ENCODE data around the gene GALNT11. TPM values are rescaled to one million over a fixed set of nuclear protein-coding genes. Genes with fewer than 3 reads are reported as not detected.

Gene GALNT11
- total and polyA plus RNA-seq, 2 of the 4 experiments (the other 2 are of a cell fraction) = 24.4 to 29.3 TPM

DNA sequence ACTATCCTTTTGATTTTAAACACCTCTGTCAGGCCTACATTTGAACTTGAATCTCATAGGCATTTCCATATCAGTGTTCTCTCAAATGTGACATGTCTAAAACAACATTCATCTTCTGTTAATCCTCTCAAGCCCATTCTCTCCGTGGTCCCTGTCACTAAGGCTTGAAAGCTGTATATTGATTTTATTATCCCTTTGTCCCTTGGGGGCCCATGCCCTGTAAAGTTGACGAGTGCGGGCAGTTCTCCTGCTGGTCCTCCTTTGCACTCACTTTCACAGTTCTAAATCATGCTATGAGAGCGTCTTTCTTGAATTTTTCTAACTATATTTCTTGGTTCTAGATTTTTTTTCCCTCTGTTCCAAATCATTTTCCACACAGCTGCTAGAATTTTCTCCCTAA, 27.3 kb downstream of the GALNT11 start:
- Histone ChIP-seq H3K4ac (ENCODE audit: low read depth, low read length) (no peak overlapping the region), H2AK5ac (ENCODE audit: low read depth, low read length) (no peak overlapping the region), H2BK5ac (ENCODE audit: low read depth, low read length, poor library complexity, severe bottlenecking) (no peak overlapping the region), H2AK9ac (replicated peaks; ENCODE audit: low read depth, low read length, poor library complexity) (no peak overlapping the region), H3K9me3 (ENCODE audit: control insufficient read depth, insufficient read depth, low read length) (no peaks in the 10 kb centered on the region), H3K23ac (ENCODE audit: low read depth, low read length) (no peak overlapping the region), H2BK15ac (ENCODE audit: low read depth, low read length) (no peak overlapping the region), H3K4me3 (ENCODE audit: insufficient read depth, low read depth, low read length) (no peak overlapping the region), H3K27me3 (ENCODE audit: control insufficient read depth, insufficient read depth, low read length) (no peaks in the 10 kb centered on the region), H3K9ac (ENCODE audit: low read depth, low read length) (no peak overlapping the region), H4K5ac (ENCODE audit: low read depth, low read length) (no peak overlapping the region), H4K20me1 (ENCODE audit: insufficient read depth, low read length) (no peaks in the 10 kb centered on the region; the same call in 1 of the 2 replicates), H3K56ac (ENCODE audit: extremely low read depth, insufficient read depth, low read length) (no peak overlapping the region), H3K18ac (ENCODE audit: low read depth, low read length) (no peak overlapping the region), H3K79me1 (ENCODE audit: low read depth in 1 of 2, low read length in 2 of 2) (peaks cover 17 to 30% of the 10 kb centered on the region in 2 experiments), H3K14ac (replicated peaks; ENCODE audit: low read depth, low read length) (no peak overlapping the region), H2AFZ (replicated peaks; ENCODE audit: low read length, poor library complexity) (no peak overlapping the region), H4K8ac (ENCODE audit: low read depth in 2 of 2, low read length in 2 of 2) (no peak overlapping the region), H3K27ac (ENCODE audit: insufficient read depth, low read length) (no peak overlapping the region), H3K9me1 (ENCODE audit: insufficient read depth, low read length) (peaks cover 7% of the 10 kb centered on the region; the same call in 1 of the 2 replicates), H3K36me3 (ENCODE audit: control insufficient read depth, insufficient read depth, low read length) (no peaks in the 10 kb centered on the region), H2BK120ac (ENCODE audit: low read depth, low read length) (no peak overlapping the region), H3K4me2 (ENCODE audit: low read depth, low read length) (no peak overlapping the region), H4K91ac (ENCODE audit: insufficient read depth, low read depth, low read length) (no peak overlapping the region), H3K4me1 (ENCODE audit: control insufficient read depth, insufficient read depth, low read length) (peaks cover 7% of the 10 kb centered on the region), H2BK20ac (ENCODE audit: low read depth, low read length) (no peak overlapping the region)
- ATAC-seq (ENCODE audit: low read depth) (no peak), DNase-seq (no peak)
- CTCF ChIA-PET = no interaction called here
- TF ChIP-seq RFX5 (IDR thresholded peaks at IDR 0.05; ENCODE audit: low read depth, low read length) (no peak), BHLHE40 (IDR thresholded peaks at IDR 0.05; ENCODE audit: low read depth, low read length) (no peak), MAFK (IDR thresholded peaks at IDR 0.05; ENCODE audit: low read depth, low read length) (no peak), NFE2L2 (IDR thresholded peaks at IDR 0.05; ENCODE audit: low read depth, low read length) (no peak), SMC3 (IDR thresholded peaks at IDR 0.05; ENCODE audit: low read depth, low read length) (no peak)
- TF ChIP-seq, protein P1, sequence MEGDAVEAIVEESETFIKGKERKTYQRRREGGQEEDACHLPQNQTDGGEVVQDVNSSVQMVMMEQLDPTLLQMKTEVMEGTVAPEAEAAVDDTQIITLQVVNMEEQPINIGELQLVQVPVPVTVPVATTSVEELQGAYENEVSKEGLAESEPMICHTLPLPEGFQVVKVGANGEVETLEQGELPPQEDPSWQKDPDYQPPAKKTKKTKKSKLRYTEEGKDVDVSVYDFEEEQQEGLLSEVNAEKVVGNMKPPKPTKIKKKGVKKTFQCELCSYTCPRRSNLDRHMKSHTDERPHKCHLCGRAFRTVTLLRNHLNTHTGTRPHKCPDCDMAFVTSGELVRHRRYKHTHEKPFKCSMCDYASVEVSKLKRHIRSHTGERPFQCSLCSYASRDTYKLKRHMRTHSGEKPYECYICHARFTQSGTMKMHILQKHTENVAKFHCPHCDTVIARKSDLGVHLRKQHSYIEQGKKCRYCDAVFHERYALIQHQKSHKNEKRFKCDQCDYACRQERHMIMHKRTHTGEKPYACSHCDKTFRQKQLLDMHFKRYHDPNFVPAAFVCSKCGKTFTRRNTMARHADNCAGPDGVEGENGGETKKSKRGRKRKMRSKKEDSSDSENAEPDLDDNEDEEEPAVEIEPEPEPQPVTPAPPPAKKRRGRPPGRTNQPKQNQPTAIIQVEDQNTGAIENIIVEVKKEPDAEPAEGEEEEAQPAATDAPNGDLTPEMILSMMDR (conservative IDR thresholded peaks at IDR 0.05; ENCODE audit: low read depth, low read length) = no peak
- TF ChIP-seq, protein P2, sequence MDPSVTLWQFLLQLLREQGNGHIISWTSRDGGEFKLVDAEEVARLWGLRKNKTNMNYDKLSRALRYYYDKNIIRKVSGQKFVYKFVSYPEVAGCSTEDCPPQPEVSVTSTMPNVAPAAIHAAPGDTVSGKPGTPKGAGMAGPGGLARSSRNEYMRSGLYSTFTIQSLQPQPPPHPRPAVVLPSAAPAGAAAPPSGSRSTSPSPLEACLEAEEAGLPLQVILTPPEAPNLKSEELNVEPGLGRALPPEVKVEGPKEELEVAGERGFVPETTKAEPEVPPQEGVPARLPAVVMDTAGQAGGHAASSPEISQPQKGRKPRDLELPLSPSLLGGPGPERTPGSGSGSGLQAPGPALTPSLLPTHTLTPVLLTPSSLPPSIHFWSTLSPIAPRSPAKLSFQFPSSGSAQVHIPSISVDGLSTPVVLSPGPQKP (IDR thresholded peaks at IDR 0.05; ENCODE audit: borderline replicate concordance, low read depth, low read length) = no peak
- in situ Hi-C loops (cut with MboI; ENCODE audit: low sequenced_read_pairs) = no loop called here
- intact Hi-C loops (cut with micrococcal nuclease) = no loop called here
- BruUV-seq (replicated peaks) = no TSS peak
- 80% methylated on average over 3 of the region's 4 CpGs; no CpG with 5 or more reads in 1 of the 2 experiments for WGBS, 2 experiments (ENCODE audit: extremely low coverage in 2 of 2, insufficient read length in 1 of 2)
- dilution Hi-C loops (cut with HindIII; ENCODE audit: low sequenced_read_pairs, unreplicated experiment) = no loop called here
- POLR2A ChIA-PET (ENCODE audit: unreplicated experiment) = no interaction called here

Measured in IMR-90 (cell line).